ENCODE measurements around the gene CYLD.

DNA sequence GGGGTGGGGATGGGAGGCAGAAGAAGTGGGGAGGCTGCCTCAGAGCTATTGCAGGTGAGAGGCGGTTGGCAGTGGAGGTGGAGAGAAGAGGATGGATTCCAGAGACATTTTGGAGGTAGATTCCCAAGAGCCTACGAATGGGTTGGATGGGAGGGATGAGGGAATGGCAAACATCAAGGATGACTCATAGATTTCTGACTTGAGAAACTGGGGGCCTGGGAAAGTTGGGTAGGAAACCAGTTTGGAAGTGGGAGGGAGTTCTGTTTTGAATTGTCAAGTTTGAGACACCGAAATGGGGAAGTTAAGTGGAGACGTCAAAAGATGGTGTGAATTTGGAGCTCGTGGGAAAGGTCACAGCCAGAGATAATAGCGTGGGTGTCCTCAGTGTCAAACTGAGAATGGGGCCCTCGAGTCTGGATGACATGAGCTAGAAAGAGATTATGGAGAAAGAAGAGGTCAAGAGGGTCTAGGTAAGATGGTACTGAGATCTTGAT, 6.2 kb upstream of the CYLD start:
- no peak for TF ChIP-seq CTCF (conservative IDR thresholded peaks at IDR 0.05; ENCODE audit: low read length)
- no peak for TF ChIP-seq EZH2phosphoT487 (IDR thresholded peaks at IDR 0.05; ENCODE audit: borderline replicate concordance, low read depth, low read length)
